HEK293 (cell line): ENCODE results near the gene R3HDM2.

Experiments used
- CTCF ChIA-PET: fragments of 350-600 bp; formaldehyde crosslinking; extraction: SDS; loops from one replicate; lab custom pipeline; 2021; ENCODE audit warnings: antibody characterized with exemption; lab: Yijun Ruan, JAX
- POLR2A ChIA-PET: fragments of 300-600 bp; formaldehyde crosslinking; extraction: SDS; loops from one replicate; lab custom pipeline; 2020; ENCODE audit warnings: antibody characterized with exemption, inconsistent platforms; lab: Yijun Ruan, JAX
- H3K27ac ChIP-seq: fragments of 200-500 bp; sonication (Bioruptor generic); 2 replicates; pipeline ENCODE4 v1.5.1; 2014; ENCODE audit warnings: low read depth, low read length, control low read depth, inconsistent platforms; ENCODE audit errors: extremely low read depth
- H3K36me3 ChIP-seq, 2 experiments: fragments of 200-500 bp in 1 of 2; sonication (Bioruptor generic) in 1 of 2; 1 replicate in 1 of 2; 2 replicates in 1 of 2; pipeline ENCODE4 v1.5.1; 2014 to 2017; ENCODE audit warnings: inconsistent platforms in 2 of 2, low read length in 2 of 2; ENCODE audit not compliant: control insufficient read depth in 2 of 2, insufficient read depth in 1 of 2
- H3K4me1 ChIP-seq: fragments of 200-500 bp; sonication (Bioruptor generic); 2 replicates; pipeline ENCODE4 v1.5.1; 2014; ENCODE audit warnings: mild to moderate bottlenecking, low read length, inconsistent platforms; ENCODE audit not compliant: control insufficient read depth, insufficient read depth
- H3K4me3 ChIP-seq: 2 replicates; pipeline ENCODE4 v1.5.1; 2011; ENCODE audit warnings: low read depth, mild to moderate bottlenecking, control low read depth, low read length, moderate library complexity
- H3K9me3 ChIP-seq: fragments of 200-500 bp; sonication (Bioruptor generic); 2 replicates; pipeline ENCODE4 v1.5.1; 2014; ENCODE audit warnings: low read depth, low read length, inconsistent platforms; ENCODE audit not compliant: control insufficient read depth, insufficient read depth
- BCL11B ChIP-seq: fragments of 450-650 bp; formaldehyde crosslinking; IDR thresholded peaks from 2 replicates; pipeline ENCODE4 v1.5.1; 2016; ENCODE audit warnings: low read depth, missing biosample characterization, missing genetic modification characterization
- BCL6B ChIP-seq: fragments of 450-650 bp; formaldehyde crosslinking; IDR thresholded peaks from 2 replicates; pipeline ENCODE4 v1.5.1; 2017; ENCODE audit warnings: missing biosample characterization, missing genetic modification characterization
- INSM2 ChIP-seq: fragments of 450-650 bp; formaldehyde crosslinking; IDR thresholded peaks from 2 replicates; pipeline ENCODE4 v1.5.1; 2016; ENCODE audit warnings: missing biosample characterization, missing genetic modification characterization
- PATZ1 ChIP-seq: fragments of 450-650 bp; formaldehyde crosslinking; IDR thresholded peaks from 2 replicates; pipeline ENCODE4 v1.5.1; 2016; ENCODE audit warnings: missing biosample characterization, missing genetic modification characterization
- PRDM4 ChIP-seq: fragments of 450-650 bp; formaldehyde crosslinking; IDR thresholded peaks from 2 replicates; pipeline ENCODE4 v1.5.1; 2017; ENCODE audit warnings: missing biosample characterization, missing genetic modification characterization
- TCF7L2 ChIP-seq: IDR thresholded peaks from 2 replicates; pipeline ENCODE4 v1.6.1; 2011; ENCODE audit warnings: low read depth, mild to moderate bottlenecking, inconsistent platforms, low read length, moderate library complexity, borderline replicate concordance
- ZBTB10 ChIP-seq: fragments of 450-650 bp; formaldehyde crosslinking; IDR thresholded peaks from 2 replicates; pipeline ENCODE4 v1.5.1; 2016; ENCODE audit warnings: missing biosample characterization, missing genetic modification characterization
- ZBTB7A ChIP-seq: fragments of 450-650 bp; formaldehyde crosslinking; IDR thresholded peaks from 2 replicates; pipeline ENCODE4 v1.5.1; 2016; ENCODE audit warnings: low read depth, missing biosample characterization, missing genetic modification characterization
- ZFP37 ChIP-seq: fragments of 450-650 bp; formaldehyde crosslinking; IDR thresholded peaks from 2 replicates; pipeline ENCODE4 v1.5.1; 2016; ENCODE audit warnings: missing biosample characterization, missing genetic modification characterization
- ZNF132 ChIP-seq: fragments of 450-650 bp; formaldehyde crosslinking; IDR thresholded peaks from 2 replicates; pipeline ENCODE4 v1.5.1; 2017; ENCODE audit warnings: missing biosample characterization, missing genetic modification characterization, borderline replicate concordance
- ZNF248 ChIP-seq: fragments of 450-650 bp; formaldehyde crosslinking; IDR thresholded peaks from 2 replicates; pipeline ENCODE4 v1.5.1; 2017; ENCODE audit warnings: missing biosample characterization, missing genetic modification characterization
- ZNF302 ChIP-seq: fragments of 450-650 bp; formaldehyde crosslinking; IDR thresholded peaks from 2 replicates; pipeline ENCODE4 v1.5.1; 2016; ENCODE audit warnings: missing biosample characterization, missing genetic modification characterization, low read depth
- ZNF580 ChIP-seq: fragments of 450-650 bp; formaldehyde crosslinking; IDR thresholded peaks from 2 replicates; pipeline ENCODE4 v1.5.1; 2016; ENCODE audit warnings: missing biosample characterization, missing genetic modification characterization
- ZNF610 ChIP-seq: fragments of 450-650 bp; formaldehyde crosslinking; IDR thresholded peaks from 2 replicates; pipeline ENCODE4 v1.5.1; 2016; ENCODE audit warnings: missing biosample characterization, missing genetic modification characterization, borderline replicate concordance
- ZNF785 ChIP-seq: fragments of 450-650 bp; formaldehyde crosslinking; IDR thresholded peaks from 2 replicates; pipeline ENCODE4 v1.5.1; 2016; ENCODE audit warnings: missing biosample characterization, missing genetic modification characterization
- TF ChIP-seq, protein P1 (sequence below): sonication (generic); formaldehyde crosslinking; IDR thresholded peaks from 2 replicates; pipeline ENCODE4 v1.8.1; 2022; ENCODE audit warnings: mild to moderate bottlenecking, moderate library complexity, missing genetic modification reagents
- TF ChIP-seq, protein P2 (sequence below): fragments of 450-650 bp; formaldehyde crosslinking; IDR thresholded peaks from 2 replicates; pipeline ENCODE4; 2016; ENCODE audit warnings: missing biosample characterization, missing genetic modification characterization

The R3HDM2 gene

DNA sequence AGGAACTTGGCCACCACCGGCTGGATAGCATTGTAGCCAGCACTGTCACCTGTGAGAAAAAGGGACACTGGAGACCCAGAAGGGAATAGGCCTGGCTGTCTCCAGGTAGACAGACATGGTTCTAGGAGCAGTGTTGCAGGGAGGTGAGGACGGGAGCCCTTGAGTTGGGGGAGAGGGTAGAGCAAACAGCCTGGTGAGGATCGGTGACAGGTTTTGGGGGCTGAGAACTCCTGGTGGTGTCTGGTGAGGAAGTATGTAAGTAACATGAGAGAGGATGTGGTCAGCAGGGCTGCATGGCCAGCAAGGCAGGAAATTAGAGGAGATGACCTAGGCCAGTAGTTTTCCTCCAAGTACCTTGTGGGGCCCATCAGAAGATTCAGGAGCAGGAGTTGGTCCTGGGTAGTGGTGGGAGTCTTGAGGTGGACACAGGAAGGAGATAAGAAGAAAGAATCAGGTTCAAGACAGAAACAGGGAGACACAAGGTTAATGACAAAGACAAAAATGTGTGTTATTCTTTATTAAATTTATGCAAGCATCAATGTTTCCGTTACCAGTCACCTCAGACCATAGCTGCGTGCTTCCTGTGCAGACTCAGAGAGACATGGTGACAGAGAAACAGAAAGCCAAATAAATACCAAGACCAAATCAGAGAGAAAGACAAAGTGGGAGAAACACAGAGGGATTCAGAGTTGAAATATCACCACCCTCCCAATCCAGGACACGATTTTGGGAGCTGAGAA, 48.7 kb upstream of the R3HDM2 start, which contains the start of gene ARHGAP9:
Gene ARHGAP9 (minus strand): TSS at position 491 of the 740 bp plus-strand sequence. CDS start 460 bp downstream, at position 31.
- no peaks in the 10 kb centered on the region for H3K36me3 ChIP-seq
- ChIA-PET CTCF (interaction anchor here (1.0 to 1.6 kb wide), 3 partner anchors 17 to 21 kb away, joined by 4 to 8 read pairs (median 6); partner anchors contain the start of gene GLI1), POLR2A (interaction anchor here (0.6 kb wide), 1 partner anchor 16 kb away, joined by 3 read pairs; no protein-coding TSS in a partner anchor)
- no peak within 1 kb of the TSS for H3K27ac ChIP-seq
- H3K4me1 ChIP-seq = no peaks in the 10 kb centered on the region
- TF ChIP-seq ZBTB10 (tag by site-specific recombination) (no peak), ZNF248 (tag by site-specific recombination) (no peak), BCL11B (tag by site-specific recombination) (no peak), ZNF785 (tag by site-specific recombination) (no peak), ZNF302 (tag by site-specific recombination) (no peak), ZNF132 (tag by site-specific recombination) (no peak), ZFP37 (no peak), PATZ1 (tag by site-specific recombination) (no peak), ZBTB7A (tag by site-specific recombination) (no peak), ZNF580 (tag by site-specific recombination) (no peak), BCL6B (tag by site-specific recombination) (no peak), INSM2 (no peak), TCF7L2 (no peak), PRDM4 (tag by site-specific recombination) (no peak), ZNF610 (no peak)
- TF ChIP-seq, protein P1, sequence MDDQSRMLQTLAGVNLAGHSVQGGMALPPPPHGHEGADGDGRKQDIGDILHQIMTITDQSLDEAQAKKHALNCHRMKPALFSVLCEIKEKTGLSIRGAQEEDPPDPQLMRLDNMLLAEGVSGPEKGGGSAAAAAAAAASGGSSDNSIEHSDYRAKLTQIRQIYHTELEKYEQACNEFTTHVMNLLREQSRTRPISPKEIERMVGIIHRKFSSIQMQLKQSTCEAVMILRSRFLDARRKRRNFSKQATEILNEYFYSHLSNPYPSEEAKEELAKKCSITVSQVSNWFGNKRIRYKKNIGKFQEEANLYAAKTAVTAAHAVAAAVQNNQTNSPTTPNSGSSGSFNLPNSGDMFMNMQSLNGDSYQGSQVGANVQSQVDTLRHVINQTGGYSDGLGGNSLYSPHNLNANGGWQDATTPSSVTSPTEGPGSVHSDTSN (CRISPR knock-in tag) = no peak
- TF ChIP-seq, protein P2, sequence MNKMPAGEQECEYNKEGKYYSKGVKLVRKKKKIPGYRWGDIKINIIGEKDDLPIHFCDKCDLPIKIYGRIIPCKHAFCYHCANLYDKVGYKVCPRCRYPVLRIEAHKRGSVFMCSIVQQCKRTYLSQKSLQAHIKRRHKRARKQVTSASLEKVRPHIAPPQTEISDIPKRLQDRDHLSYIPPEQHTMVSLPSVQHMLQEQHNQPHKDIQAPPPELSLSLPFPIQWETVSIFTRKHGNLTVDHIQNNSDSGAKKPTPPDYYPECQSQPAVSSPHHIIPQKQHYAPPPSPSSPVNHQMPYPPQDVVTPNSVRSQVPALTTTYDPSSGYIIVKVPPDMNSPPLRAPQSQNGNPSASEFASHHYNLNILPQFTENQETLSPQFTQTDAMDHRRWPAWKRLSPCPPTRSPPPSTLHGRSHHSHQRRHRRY (tag by site-specific recombination) = no peak
- H3K9me3 ChIP-seq = no peaks in the 10 kb centered on the region
- H3K4me3 ChIP-seq = no peak within 1 kb of the TSS
